ENCODE results near the gene GGACT. TPM values are rescaled to one million over a fixed set of nuclear protein-coding genes. Genes with fewer than 3 reads are reported as not detected.

GGACT gene
- total and polyA plus RNA-seq, 2 of the 8 experiments (the other 6 are each of a cell fraction or from before 2014, with no cell fraction given): 1.1 to 1.5 TPM

DNA sequence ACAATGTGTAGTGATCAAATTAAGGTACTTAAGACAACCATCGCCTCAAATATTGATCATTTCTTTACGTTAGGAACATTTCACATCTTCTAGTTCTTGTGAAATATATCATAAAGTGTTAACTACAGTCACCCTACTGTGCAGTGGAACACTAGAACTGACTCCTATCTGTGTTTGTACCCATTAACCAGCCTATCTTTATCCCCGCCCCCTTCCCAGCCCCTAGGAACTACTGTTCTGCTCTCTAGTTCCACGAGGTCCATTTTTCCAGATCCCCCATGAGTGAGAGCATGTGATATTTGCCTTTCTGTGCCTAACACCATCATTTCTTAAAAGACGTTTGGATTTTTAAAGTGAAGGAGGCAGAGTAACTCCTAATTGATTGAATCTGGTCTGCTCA is 24.4 kb upstream of the GGACT start (continued):
- TF ChIP-seq, protein P1, sequence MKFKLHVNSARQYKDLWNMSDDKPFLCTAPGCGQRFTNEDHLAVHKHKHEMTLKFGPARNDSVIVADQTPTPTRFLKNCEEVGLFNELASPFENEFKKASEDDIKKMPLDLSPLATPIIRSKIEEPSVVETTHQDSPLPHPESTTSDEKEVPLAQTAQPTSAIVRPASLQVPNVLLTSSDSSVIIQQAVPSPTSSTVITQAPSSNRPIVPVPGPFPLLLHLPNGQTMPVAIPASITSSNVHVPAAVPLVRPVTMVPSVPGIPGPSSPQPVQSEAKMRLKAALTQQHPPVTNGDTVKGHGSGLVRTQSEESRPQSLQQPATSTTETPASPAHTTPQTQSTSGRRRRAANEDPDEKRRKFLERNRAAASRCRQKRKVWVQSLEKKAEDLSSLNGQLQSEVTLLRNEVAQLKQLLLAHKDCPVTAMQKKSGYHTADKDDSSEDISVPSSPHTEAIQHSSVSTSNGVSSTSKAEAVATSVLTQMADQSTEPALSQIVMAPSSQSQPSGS (IDR thresholded peaks at IDR 0.05; ENCODE audit: low read length): no peak

Data from H1 (cell line).